Epithelial cell of proximal tubule (primary cell): ENCODE results near the gene C12orf60. TPM values are rescaled to one million over a fixed set of nuclear protein-coding genes. Genes with fewer than 3 reads are reported as not detected.

ENCODE experiments used
- DNase-seq: peaks from one replicate; pipeline ENCODE4 v3.0.0-alpha.2; 2011; ENCODE audit warnings: low read depth
- H3K4me3 ChIP-seq: 2 replicates; pipeline ENCODE4 v1.5.1; 2011; ENCODE audit warnings: low read depth, mild to moderate bottlenecking, low read length
- CTCF ChIP-seq: conservative IDR thresholded peaks from 2 replicates; pipeline ENCODE4 v1.5.1; 2012; ENCODE audit warnings: low read depth, mild to moderate bottlenecking, low read length
- total RNA-seq: library from RNA; depleted of rRNA; stranded (reverse); fragments of >200 nt; gene quantifications from 2 replicates; pipeline ENCODE4 v1.2.3, GENCODE V29; 2015

C12orf60 gene
- total RNA-seq, 1 donor from 2014 or later: 1.2 TPM

GRCh38 chr12:14844401-14844800 is 40.9 kb downstream of the C12orf60 start:
- DNase-seq: no peak
- no peak for TF ChIP-seq CTCF
- no peak overlapping the region for H3K4me3 ChIP-seq

GRCh38 chr12:14845350-14845750 is 41.9 kb downstream of the C12orf60 start:
- no peak overlapping the region for H3K4me3 ChIP-seq
- TF ChIP-seq CTCF: peak; percentile 84
- DNase-seq: no peak

GRCh38 chr12:14846042-14846587 is 42.6 kb downstream of the C12orf60 start:
- no peak overlapping the region for H3K4me3 ChIP-seq
- TF ChIP-seq CTCF: no peak
- no peak for DNase-seq

- TF ChIP-seq CTCF: no peak
- no peak for DNase-seq
- H3K4me3 ChIP-seq: no peak overlapping the region
These were observed 43.6 kb downstream of the C12orf60 start for GRCh38 chr12:14846876-14847580.

- DNase-seq: no peak
- no peak for TF ChIP-seq CTCF
- H3K4me3 ChIP-seq: no peak overlapping the region
These were observed 46.2 kb downstream of the C12orf60 start for GRCh38 chr12:14849661-14850060.

GRCh38 chr12:14850929-14851663 is 47.6 kb downstream of the C12orf60 start:
- no peak for TF ChIP-seq CTCF
- no peak overlapping the region for H3K4me3 ChIP-seq
- no peak for DNase-seq
